Measurements from ENCODE around the gene TUT7.

Gene TUT7

GRCh38 chr9:86376016-86376415 is 21.8 kb upstream of the TUT7 start:
- Mint-ChIP-seq H3K9me3 (peaks cover 44% of the 10 kb centered on the region), H3K27me3 (ENCODE audit: low read depth, poor library complexity) (peaks cover 21% of the 10 kb centered on the region), H3K27ac (no peak overlapping the region), H3K36me3 (ENCODE audit: low read depth) (no peaks in the 10 kb centered on the region), H3K4me1 (no peaks in the 10 kb centered on the region), H3K4me3 (no peak overlapping the region)
- TF ChIP-seq, protein P1, sequence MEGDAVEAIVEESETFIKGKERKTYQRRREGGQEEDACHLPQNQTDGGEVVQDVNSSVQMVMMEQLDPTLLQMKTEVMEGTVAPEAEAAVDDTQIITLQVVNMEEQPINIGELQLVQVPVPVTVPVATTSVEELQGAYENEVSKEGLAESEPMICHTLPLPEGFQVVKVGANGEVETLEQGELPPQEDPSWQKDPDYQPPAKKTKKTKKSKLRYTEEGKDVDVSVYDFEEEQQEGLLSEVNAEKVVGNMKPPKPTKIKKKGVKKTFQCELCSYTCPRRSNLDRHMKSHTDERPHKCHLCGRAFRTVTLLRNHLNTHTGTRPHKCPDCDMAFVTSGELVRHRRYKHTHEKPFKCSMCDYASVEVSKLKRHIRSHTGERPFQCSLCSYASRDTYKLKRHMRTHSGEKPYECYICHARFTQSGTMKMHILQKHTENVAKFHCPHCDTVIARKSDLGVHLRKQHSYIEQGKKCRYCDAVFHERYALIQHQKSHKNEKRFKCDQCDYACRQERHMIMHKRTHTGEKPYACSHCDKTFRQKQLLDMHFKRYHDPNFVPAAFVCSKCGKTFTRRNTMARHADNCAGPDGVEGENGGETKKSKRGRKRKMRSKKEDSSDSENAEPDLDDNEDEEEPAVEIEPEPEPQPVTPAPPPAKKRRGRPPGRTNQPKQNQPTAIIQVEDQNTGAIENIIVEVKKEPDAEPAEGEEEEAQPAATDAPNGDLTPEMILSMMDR (IDR thresholded peaks at IDR 0.05), result no peak
- DNase-seq, result no peak

DNA sequence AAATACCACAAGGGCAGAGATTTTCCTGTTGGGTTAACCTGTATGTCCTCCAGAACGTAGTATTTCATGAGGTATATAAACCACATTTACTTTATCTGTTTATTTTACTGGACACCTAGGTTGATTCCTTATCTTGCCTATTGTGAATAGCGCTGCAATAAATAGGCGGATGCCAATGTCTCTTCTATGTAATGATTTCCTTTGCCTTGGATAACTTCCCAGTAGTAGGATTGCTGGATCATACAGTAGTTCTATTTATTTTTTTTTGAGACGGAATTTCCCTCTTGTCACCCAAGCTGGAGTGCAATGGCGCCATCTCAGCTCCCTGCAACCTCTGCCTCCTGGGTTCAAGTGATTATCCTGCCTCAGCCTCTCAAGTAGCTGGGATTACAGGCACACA is 15.6 kb upstream of the TUT7 start:
- Mint-ChIP-seq H3K27me3 (ENCODE audit: low read depth, poor library complexity) (peaks cover 25% of the 10 kb centered on the region), H3K27ac (no peak overlapping the region), H3K36me3 (ENCODE audit: low read depth) (peaks cover 7% of the 10 kb centered on the region), H3K4me1 (no peaks in the 10 kb centered on the region), H3K4me3 (no peak overlapping the region), H3K9me3 (peaks cover 33% of the 10 kb centered on the region)
- TF ChIP-seq, protein P1 (IDR thresholded peaks at IDR 0.05), result no peak
- DNase-seq, result no peak

- Mint-ChIP-seq H3K4me1 (no peaks in the 10 kb centered on the region), H3K27ac (no peak overlapping the region), H3K9me3 (peaks cover 33% of the 10 kb centered on the region), H3K4me3 (no peak overlapping the region), H3K27me3 (ENCODE audit: low read depth, poor library complexity) (peaks cover 24% of the 10 kb centered on the region), H3K36me3 (ENCODE audit: low read depth) (peaks cover 7% of the 10 kb centered on the region)
- TF ChIP-seq, protein P1 (IDR thresholded peaks at IDR 0.05), result no peak
- DNase-seq, result no peak
Observed at GRCh38 chr9:86368871-86369521, 14.8 kb upstream of the TUT7 start.

GRCh38 chr9:86361176-86361575 is 7.0 kb upstream of the TUT7 start:
- H3K36me3 Mint-ChIP-seq (ENCODE audit: low read depth), result no peaks in the 10 kb centered on the region
- no peak overlapping the region for H3K27ac Mint-ChIP-seq

GRCh38 chr9:86359151-86359879 is 5.1 kb upstream of the TUT7 start:
- Mint-ChIP-seq H3K27ac (no peak overlapping the region), H3K27me3 (ENCODE audit: low read depth, poor library complexity) (peaks cover 28% of the 10 kb centered on the region)

More at GRCh38 chr9:86361176-86361575, 7.0 kb upstream of the TUT7 start:
- TF ChIP-seq, protein P1 (IDR thresholded peaks at IDR 0.05), result no peak
- no peaks in the 10 kb centered on the region for H3K4me1 Mint-ChIP-seq
- peaks cover 1% of the 10 kb centered on the region for H3K9me3 Mint-ChIP-seq
- H3K27me3 Mint-ChIP-seq (ENCODE audit: low read depth, poor library complexity), result peaks cover 15% of the 10 kb centered on the region
- H3K4me3 Mint-ChIP-seq, result no peak overlapping the region
- DNase-seq, result no peak

More at GRCh38 chr9:86359151-86359879, 5.1 kb upstream of the TUT7 start:
- Mint-ChIP-seq H3K4me3 (no peak overlapping the region), H3K4me1 (peaks cover 9% of the 10 kb centered on the region), H3K9me3 (no peaks in the 10 kb centered on the region), H3K36me3 (ENCODE audit: low read depth) (no peaks in the 10 kb centered on the region)
- no peak for DNase-seq
- TF ChIP-seq, protein P1 (IDR thresholded peaks at IDR 0.05), result no peak
